ENCODE results near the gene SLC2A9.
A peak's percentile ranks its signal among the peaks of the same experiment; 100 is the strongest.
"Not testable (repeated sequence)": the region's sequence is repeated elsewhere in the genome, so short reads cannot be mapped to it uniquely, and the experiment has no call there.

Gene SLC2A9

DNA sequence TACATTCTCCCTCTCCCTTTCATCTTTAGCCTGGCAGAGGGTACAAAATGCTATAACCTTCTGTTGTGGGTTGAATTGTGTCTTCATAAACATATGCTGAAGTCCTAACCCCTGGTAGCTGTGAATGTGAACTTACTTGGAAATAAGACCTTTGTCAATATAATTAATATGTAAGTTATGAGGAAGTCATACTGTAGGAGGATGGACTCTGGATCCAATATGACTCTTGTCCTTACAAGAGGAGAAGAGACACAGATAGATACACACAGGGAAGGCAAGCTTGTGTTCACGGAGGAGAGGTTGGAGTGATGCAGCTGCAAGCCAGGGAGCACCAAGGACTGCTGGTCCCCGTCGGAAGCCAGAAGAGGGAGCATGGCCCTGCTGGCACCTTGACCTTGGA, 94.7 kb downstream of the SLC2A9 start:
- DNase-seq (ENCODE audit: low read depth), result no peak

DNA sequence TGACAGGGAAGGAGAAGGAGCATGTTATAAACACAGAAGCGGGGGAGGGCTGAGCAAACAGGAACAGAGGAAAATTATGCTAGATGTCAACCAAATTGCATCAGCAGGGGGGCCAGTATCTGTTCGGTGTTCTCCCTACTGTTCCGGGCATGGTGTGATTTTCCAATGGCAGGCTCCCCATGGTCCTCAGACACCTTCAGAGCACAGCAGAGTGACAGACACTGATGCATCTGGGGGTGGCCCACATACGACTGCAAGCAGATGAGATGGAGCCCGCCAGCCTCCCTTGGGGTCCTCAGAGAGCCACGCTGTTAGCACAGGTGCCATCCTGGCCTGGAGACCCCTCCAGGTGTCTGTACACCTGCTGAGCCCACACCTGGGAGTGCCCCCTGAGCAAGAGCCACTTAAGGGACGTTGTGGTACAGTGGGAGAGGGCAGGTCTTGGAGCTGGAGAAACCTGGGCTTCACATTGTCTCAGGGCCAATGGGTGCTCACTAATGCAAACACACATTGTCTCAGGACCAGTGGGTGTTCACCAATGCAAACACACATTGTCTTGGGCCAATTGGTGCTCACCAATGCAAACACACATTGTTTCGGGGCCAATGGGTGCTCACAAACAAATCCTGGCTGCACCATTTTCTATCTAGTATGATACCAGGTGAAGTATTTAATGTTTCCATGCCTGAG, 95.4 kb downstream of the SLC2A9 start:
- no peak for DNase-seq (ENCODE audit: low read depth)

DNA sequence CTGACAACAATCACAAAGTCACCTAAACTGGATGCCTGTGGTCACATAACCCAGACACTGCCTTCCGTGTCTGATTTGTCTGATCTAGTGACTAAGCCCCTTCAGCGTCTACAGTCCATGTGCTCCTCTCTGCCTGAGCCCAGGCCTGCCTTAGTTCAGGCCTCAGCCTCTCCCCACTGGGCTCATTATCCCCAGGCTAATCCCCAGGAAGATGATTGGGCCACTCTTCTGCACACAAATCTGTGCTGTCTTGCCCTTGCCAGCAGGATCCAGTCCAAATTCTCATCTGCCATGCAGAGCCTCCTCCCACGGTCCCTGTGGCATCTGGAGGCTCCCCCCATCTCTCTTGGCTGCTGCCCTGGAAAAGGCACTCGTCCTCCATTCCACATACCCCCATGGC, 96.5 kb downstream of the SLC2A9 start:
- peak; percentile 38 for DNase-seq (ENCODE audit: low read depth)

DNA sequence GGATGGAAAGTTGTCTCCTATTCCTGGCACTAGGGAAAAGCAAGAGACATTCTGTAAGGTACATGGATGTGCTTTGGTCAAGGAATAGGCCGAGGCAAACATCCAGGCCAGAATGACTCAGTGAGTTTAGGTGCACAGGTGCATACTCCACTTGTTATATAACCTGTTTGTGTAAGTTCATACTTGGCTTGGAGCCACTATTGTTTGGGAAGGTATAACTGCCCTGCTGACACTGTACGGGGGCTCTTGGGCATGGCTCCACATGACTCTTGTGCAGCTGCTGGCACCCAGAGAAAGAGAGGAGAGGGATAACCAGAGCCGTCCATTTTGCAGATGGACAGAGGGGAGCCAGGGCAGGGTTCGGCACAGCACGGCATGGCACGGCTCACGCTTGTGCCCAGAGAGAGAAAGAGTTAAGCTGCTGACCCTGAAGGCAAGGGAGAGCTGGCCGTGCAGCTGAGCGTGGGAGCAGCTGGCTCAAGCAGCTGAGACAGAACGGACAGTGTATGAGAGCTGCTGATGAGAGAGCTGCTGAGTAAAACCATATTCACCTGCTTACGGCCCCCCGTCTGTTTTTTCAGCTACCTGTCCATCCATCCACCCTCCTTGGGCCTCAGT, 98.0 kb downstream of the SLC2A9 start:
- DNase-seq (ENCODE audit: low read depth), result no peak

DNA sequence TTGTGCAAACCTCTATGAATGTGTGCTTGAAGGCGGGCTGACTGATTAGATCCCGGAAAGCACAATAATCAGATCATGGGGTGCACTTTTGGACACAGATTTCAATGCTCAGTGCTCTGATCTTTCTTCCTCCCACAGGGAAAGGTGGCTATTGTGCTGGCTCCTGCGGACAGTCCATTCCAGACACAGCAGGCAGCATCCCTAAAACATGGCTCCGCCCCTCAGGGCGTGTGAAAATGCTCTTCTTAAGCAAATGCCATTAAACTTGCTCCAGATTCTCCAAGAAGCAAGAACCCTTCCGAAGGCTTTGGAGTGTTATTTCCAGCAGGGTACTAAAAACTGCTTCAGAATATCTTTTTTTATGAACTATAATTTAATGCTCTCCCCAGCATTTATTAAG, 100.0 kb downstream of the SLC2A9 start:
- no peak for DNase-seq (ENCODE audit: low read depth)

DNA sequence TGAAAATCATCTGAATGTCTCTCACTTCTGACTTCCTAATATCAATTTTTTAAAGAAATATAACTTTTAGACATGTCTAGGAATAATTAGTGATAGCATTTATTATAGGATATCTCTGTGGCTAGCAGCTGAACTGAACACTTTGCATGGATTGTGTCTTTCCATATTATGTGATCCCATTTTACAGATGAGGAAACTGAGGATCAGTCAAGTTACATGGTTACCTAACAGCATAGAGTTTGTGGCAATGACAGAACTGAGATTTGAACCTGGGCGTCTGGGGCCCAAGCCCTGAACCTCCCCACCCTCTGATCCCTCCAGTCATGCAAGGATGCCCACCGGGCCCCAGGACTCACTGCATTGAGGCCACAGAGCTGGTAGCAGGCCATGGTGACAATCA, 101.3 kb downstream of the SLC2A9 start:
- DNase-seq (ENCODE audit: low read depth), result no peak

DNA sequence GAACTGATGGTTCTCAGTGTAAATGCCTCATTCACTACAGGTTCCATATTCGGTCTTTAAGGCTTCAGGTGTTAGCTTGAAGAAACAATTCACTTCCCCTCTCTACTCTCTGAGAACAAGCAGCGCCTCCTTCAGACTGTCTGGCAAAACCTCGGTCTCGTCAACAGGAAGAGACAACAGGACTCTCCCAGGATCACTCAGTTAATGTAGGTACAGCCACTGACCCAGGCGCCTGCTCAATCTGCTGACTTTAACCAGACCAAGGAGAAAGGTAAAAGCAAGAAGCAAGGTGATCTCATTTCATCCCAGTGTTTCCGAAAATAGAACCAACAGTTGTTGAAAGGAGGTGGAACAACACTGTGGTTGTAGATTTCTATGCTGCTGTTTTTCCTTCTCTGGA, 102.2 kb downstream of the SLC2A9 start:
- DNase-seq (ENCODE audit: low read depth), result no peak

DNA sequence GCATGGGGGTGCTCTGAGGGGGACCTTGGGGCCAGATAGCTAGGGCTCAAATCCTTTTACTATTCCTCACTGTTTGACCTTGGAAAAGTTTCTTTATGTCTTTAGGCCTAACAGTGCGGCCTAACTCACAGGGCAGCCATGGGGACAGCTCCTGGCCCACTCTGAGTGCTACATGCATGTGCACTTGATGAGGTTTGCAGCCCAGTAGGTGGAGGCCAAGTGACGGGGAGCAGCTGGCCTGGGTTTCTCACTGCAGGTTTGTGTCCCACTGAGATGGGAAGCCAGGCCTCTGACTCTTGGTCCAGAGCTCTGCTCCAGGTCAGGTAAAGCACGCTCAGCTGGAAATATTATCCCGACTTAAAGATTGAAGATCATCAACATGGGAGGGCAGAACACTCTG, 102.8 kb downstream of the SLC2A9 start:
- DNase-seq (ENCODE audit: low read depth), result no peak

DNA sequence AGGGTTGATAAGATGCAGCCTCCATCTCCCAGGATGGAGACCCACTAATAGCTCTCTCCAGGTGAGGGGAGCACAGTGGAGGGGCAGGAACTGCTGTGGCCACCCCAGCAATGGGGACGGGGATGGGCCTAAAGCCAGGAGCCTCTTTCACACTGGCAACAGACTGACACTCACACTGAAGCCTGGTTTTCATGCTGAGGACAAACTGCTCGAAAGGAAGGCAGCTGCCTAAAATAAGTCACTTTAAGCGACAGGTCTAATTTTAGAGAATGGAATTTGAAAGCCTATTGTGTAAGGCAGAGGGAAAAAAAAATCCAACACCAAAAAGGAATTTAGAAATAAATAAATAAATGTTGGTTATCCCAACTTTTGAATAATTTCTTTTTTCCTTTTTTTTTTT, 104.4 kb downstream of the SLC2A9 start:
- no peak for DNase-seq (ENCODE audit: low read depth)

DNA sequence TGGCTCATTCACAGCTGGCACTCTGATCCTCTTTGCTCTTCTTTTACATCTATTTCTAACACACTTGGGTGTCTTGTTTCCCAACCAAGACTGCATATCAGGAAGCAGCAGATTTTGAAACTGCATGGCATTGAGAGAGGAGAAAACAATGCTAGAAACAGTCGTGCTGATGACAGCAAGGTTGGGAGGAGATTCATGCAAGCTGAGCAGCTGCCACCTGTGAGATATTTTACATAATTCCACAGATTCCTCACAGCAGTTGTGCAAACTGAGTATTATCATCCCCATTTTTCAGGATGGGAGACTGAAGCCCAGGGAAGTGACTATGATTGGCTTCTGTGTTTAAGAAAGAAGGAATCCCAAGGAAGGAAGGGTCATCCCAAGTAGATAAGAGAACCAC, 105.0 kb downstream of the SLC2A9 start:
- no peak for DNase-seq (ENCODE audit: low read depth)

DNA sequence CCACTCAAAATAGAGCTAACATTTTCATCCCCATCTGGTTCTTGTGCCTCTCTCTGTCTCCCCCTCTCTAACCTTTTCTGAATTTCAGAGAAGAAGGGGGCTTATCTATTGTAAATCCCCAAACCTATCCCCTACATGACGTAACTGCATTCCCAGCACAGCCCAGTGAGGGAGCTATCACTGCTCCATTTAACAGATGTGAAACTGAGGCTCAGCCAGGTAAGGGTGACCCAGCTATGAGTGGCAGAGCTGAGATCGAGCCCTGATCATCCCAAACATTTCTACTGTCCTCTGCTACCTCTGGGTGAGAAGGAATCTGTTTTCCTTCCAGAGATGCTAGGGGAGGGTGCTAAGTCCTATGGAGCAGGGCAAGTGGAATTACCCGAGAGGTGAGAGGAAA, 107.5 kb downstream of the SLC2A9 start:
- DNase-seq (ENCODE audit: low read depth), result no peak

DNA sequence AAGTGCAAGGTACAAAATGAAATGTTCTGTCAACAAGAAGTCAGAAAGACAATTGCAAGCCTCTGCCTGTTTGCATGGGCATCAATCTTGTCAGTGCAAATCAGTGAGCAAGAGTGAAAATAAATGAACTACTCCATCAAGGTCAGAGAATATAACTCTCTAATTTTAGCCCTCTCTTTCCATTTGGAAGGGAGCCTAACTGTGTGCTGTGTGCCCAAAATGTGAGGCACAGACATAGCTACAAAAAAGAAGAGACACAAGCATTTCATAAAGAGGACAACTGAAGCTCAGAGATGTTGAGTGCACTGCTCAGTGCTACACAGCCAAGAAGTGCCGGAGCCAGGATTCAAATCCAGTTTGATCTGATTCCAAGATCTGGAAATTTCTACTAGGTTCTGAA, 114.3 kb downstream of the SLC2A9 start:
- no peak for DNase-seq (ENCODE audit: low read depth)

DNA sequence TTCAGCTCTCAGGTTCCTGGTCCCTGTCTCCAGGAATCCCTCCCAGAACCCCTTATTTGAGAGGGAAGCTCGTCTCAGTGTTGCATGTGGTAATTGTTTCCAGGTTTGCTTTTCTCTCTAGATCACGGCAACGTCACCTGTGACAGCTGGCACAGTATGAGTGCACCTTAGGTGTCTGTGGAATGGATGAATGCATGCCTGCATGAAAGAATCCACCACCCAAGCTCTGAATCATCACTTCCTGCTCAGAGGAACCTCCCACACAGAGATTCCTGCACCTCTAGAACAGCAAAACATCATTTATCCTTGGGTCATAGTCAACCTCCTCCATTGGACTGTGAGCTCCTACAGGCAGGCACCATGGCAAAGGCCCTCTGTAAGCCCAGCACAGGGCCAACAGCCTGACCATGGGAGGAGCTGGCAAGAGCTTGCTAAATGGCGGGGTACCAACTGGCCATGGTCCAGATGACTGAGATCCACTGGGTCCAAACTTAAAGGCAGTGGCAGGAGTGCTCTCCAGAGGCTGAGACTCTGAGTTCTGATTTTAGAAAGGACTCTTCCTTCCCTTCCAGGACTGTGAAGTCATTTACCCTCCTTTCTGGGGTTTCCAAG, 116.2 kb downstream of the SLC2A9 start:
- no peak for DNase-seq (ENCODE audit: low read depth)

DNA sequence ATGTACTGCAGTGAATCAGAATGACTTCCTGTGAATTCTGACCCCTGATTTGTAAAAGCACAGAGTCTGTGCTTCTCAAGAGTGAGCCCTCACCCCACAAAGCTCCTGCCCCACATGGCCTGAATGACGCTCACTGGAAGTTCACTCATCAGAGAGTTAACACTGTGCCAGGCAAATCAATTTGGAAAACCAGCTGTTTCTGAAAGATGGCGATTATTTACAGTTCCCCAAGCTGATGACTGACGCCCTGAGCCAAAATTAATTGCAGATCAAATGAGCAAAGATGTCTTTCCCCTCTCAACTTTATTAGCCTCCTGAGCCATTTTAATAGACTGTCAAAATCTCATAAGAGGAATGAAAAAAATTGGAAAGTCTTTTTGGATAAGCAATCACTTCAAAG, 118.0 kb downstream of the SLC2A9 start:
- DNase-seq (ENCODE audit: low read depth), result no peak

DNA sequence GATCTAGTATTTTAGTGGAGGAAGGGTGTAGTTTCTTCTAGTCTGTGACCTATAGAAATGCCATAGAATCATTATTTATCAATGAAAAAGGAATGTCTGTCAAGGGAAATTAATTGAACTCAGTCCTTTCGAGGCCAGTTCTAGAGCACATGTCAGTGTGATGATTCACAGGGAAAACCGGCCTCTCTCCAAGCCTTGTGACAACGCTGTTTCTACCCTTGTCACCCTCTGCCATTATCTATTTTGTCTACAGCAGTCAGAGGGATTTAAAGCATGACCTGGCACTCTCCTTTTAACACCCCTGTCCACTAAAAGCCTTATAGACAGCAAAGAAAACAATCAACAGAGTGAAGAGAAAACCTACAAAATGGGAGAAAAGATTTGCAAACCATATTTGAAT, 120.0 kb downstream of the SLC2A9 start:
- DNase-seq (ENCODE audit: low read depth), result no peak

DNA sequence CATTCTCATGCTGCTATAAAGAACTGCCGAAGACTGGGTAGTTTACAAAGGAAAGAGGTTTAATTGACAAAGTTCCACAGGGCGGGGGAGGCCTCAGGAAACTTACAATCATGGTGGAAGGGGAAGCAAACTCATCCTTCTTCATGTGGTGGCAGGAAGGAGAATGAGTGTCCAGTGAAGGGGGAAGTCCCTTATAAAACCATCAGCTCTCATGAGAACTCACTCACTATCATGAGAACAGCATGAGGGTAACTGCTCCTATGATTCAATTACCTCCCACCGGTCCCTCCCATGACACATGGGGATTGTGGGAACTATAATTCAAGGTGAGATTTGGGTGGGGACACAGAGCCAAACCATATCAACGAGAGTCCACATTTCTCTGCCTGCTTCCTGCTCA, 120.7 kb downstream of the SLC2A9 start:
- DNase-seq (ENCODE audit: low read depth), result not testable (repeated sequence)

DNA sequence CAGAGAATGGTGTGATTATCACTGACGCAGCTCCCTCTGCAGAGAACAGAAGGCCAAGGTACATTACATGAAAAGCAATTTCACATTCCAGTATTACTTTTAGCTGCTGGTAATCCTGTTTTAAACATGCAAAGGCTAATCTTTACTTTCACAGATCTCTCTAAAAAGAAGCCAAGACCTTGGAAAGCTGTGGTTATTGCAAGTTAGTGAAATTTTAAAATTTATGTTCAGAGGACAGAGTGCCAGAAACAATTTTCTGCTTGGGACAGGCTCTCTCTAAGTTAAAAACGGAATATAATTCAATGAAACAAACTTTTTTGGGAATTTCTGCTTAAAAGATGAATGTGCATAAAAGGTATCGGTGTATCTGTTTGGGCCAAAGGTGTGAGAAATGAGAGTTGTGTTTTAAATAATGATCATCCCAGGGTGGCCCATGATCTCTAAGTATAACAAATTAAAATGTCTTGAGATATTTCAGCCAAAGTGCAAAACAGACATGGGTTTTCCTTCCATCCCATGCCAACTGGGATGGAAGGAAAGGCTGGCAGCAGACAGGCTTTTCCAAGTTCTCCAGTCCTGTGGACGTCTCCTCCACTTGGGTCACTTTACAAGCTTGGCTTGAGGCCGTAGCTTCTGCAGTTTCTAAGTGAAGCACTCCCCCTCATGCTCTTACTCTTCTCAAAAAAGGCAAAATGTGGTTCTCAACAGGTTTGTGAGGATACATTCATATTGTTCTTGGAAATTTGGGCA, 121.8 kb downstream of the SLC2A9 start:
- DNase-seq (ENCODE audit: low read depth), result no peak

DNA sequence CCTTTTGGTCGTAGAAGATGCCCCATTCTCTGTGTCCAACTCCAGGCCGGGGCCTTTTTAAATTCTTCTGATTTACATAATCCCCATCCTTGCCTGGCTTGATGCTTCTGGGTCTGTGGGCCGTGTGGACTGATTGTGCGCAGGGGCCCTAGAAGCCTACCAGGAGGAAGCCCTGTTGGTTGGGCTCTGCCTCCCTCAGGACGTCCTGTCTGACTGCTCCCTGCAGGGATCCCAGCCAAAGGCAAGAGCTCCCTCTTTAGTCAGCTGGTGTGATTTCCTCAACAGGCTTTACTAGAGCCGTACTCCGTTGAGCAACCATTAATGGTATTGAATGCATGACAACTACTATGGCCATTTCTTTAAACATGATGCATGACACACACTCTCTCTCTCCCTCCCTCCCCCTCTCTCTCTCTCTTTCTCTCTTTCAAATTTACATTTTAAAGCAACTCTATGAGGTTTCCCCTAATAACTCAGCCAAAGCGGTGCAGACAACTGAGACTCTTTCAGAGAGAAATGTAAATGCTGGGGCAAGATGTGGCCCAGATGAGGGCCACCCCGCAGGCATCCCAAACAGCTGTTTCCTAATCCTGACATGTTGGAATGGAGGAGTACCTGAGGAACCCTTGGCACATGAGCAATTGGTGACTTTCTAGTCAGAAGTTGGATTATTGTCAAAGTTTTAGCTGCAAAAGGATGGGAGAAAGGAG, 122.5 kb downstream of the SLC2A9 start:
- peak; percentile 36 for DNase-seq (ENCODE audit: low read depth)

DNA sequence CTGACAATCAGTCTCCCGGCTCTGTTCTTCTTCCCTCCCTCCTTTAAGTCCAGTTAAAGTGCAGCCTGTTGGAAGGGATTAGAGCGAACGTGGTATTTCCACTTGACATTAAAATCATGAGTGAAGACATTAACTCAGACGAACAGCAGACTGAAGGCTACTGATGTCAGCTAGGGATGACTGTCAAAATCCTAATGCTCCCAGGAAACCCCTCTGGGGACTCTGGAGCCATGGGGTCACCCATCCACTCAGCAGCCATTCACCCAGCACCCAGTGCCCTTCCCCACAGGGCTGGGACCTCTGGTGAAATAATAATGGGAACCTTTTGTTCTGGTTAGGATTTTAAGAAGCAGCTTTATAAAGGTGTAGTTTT, 126.0 kb downstream of the SLC2A9 start:
- DNase-seq (ENCODE audit: low read depth), result no peak

DNA sequence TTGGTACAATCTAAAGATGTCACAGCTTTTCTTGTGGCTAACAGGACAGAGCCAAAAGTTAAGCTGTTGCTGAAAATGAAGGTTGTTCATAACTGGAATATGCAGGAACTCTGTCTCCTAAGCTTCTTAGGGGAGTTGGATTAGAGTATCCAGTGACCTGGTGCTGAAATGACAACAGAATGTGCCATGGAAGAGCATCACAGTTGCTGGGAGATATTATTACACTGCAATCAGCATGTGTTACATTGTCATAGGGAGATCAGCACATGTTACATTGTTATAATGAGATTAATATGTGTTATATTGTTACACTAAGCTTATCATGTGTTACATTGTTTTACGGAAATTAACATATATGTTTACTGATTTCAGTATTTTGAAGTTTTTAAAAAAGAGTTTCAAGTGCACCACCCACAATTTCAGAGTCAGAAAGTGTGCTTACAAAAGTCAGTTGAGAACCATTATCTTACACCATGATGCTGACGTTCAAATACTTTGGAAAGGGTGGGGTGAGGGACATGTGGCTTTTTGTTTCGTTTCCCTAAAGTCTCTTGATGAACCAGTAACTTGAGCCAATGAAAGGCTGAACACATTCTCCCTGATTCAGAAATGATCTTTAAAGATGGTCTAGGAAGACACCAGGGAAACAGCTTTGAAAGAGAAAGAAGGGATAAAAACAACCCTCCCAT, 126.5 kb downstream of the SLC2A9 start:
- DNase-seq (ENCODE audit: low read depth), result no peak

DNA sequence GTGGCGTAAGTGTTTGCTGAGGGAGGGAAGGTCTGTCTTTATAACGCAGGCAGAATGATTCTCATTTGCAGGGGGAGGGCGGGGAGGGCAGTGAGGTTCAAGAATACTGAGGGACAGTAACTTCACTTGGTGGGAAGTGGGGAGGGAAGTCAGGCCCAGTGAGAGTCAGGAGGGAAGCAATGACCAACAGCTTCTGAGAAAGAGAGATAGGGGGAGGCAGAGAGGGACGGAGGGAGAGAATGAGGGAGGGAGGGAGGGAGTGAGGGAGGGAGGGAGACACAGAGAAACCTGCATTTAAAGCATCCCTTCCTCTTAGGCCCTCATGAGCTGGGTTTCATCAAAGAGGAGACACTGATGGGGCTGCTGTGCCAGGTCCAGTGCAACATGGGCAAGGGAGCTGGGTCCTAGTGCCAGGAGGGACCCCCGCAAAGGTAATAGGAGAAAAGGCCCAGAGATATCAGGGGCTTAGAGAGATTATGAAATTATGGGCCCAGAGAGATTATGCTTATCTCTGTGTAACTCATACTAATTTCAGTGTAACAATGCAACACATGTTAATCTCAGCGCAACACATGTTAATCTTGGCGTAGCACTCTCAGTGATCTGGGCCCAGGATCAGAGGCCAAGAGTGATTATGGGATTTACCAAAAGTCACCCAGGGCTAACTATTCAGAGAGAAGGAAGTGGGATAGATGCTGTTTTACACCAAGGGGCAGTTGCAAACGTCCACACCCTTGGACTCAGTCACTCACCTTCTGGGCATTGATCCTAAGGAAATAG, 127.8 kb downstream of the SLC2A9 start:
- no peak for DNase-seq (ENCODE audit: low read depth)
